HCT116 (cell line): Measurements from ENCODE around the gene CNTNAP2. TPM values are rescaled to one million over a fixed set of nuclear protein-coding genes. Genes with fewer than 3 reads are reported as not detected.

ENCODE experiments used
- ATAC-seq: fragments of 200-7000 bp; cut with Tn5 transposase; 2 replicates; pipeline ENCODE4 v1.9.1; 2020; ENCODE audit warnings: mild to moderate bottlenecking, moderate library complexity
- BruUV-seq: library from RNA; stranded (reverse); fragments of 400-500 nt; replicated peaks from 2 replicates; lab custom pipeline; 2021; lab: Mats Ljungman, UMichigan
- CTCF ChIA-PET: fragments of 300-600 bp; sonication (Branson Sonifier 250); formaldehyde crosslinking; loops from one replicate; lab custom pipeline; 2021; ENCODE audit warnings: antibody characterized with exemption; lab: Charles Lee
- POLR2A ChIA-PET: fragments of 300-600, 350-600 bp; sonication (Branson Sonifier 250); formaldehyde crosslinking; loops from one replicate; lab custom pipeline; 2021; ENCODE audit warnings: antibody characterized with exemption; lab: Charles Lee
- RAD21 ChIA-PET, 2 experiments: fragments of 300-600 bp; sonication (Branson Sonifier 250); formaldehyde crosslinking; loops; one replicate each; lab custom pipeline; 2023; ENCODE audit warnings: low total read pairs in 2 of 2; ENCODE audit not compliant: uncharacterized antibody in 2 of 2, unreplicated experiment in 2 of 2, low non-redundant PET in 1 of 2; lab: Charles Lee
- DNase-seq: peaks from one replicate; pipeline ENCODE4 v3.0.0-alpha.2; 2010; ENCODE audit warnings: low read depth, low spot score
- H2AFZ ChIP-seq: fragments of 200-600 bp; shearing (Covaris generic), sonication (generic); 2 replicates; pipeline ENCODE4 v1.6.1; 2017; ENCODE audit warnings: low read depth, mixed run types, mixed read lengths, antibody characterized with exemption, low read length; ENCODE audit not compliant: poor library complexity, severe bottlenecking
- H3K27ac ChIP-seq: 2 replicates; pipeline ENCODE4 v1.5.1; 2012; ENCODE audit warnings: low read depth, low read length
- H3K27me3 ChIP-seq: fragments of 200-600 bp; sonication (generic); 2 replicates; pipeline ENCODE4 v1.6.1; 2016; ENCODE audit warnings: mixed run types, low read length, mixed read lengths; ENCODE audit not compliant: insufficient read depth
- H3K36me3 ChIP-seq, 2 experiments: fragments of 200-500 bp in 1 of 2; fragments of 200-600 bp in 1 of 2; sonication (Bioruptor generic) in 1 of 2; sonication (generic) in 1 of 2; 2 replicates each; pipeline versions ENCODE4 v1.5.1 to v1.6.1; 2014 to 2016; ENCODE audit warnings: low read length in 2 of 2, inconsistent platforms in 1 of 2, mixed read lengths in 1 of 2, mixed run types in 1 of 2; ENCODE audit not compliant: insufficient read depth in 2 of 2, control insufficient read depth in 1 of 2
- H3K4me1 ChIP-seq, 2 experiments: fragments of 200-600 bp in 1 of 2; sonication (generic) in 1 of 2; 2 replicates each; pipeline versions ENCODE4 v1.5.1 to v1.6.1; 2012 to 2017; ENCODE audit warnings: low read length in 2 of 2, inconsistent platforms in 1 of 2, mild to moderate bottlenecking in 1 of 2, mixed read lengths in 1 of 2, mixed run types in 1 of 2, moderate library complexity in 1 of 2; ENCODE audit not compliant: insufficient read depth in 2 of 2, control insufficient read depth in 1 of 2
- H3K4me2 ChIP-seq: fragments of 200-600 bp; sonication (generic); 2 replicates; pipeline ENCODE4 v1.6.1; 2017; ENCODE audit warnings: mixed run types, low read length, mixed read lengths
- H3K4me3 ChIP-seq, 2 experiments: fragments of 200-600 bp in 1 of 2; sonication (generic) in 1 of 2; replicated peaks in 1 of 2; 2 replicates each; pipeline ENCODE4 v1.5.1; 2011 to 2016; ENCODE audit warnings: low read length in 2 of 2, control low read depth in 1 of 2, low read depth in 1 of 2, mild to moderate bottlenecking in 1 of 2, mixed read lengths in 1 of 2, mixed run types in 1 of 2
- H3K79me2 ChIP-seq: fragments of 200-600 bp; sonication (generic); 2 replicates; pipeline ENCODE4 v1.6.1; 2017; ENCODE audit warnings: mild to moderate bottlenecking, mixed run types, low read length, moderate library complexity, mixed read lengths; ENCODE audit not compliant: insufficient read depth
- H3K9ac ChIP-seq: fragments of 200-600 bp; sonication (generic); 2 replicates; pipeline ENCODE4 v1.6.1; 2016; ENCODE audit warnings: low read length, mixed read lengths
- H3K9me2 ChIP-seq: fragments of 200-600 bp; sonication (generic), shearing (Covaris generic); 2 replicates; pipeline ENCODE4 v1.6.1; 2017; ENCODE audit warnings: mixed run types, mild to moderate bottlenecking, moderate library complexity; ENCODE audit not compliant: insufficient read depth
- H3K9me3 ChIP-seq, 2 experiments: fragments of 200-500 bp in 1 of 2; fragments of 200-600 bp in 1 of 2; sonication (Bioruptor generic) in 1 of 2; sonication (generic) in 1 of 2; 2 replicates each; pipeline ENCODE4 v1.6.1; 2014 to 2017; ENCODE audit warnings: low read length in 2 of 2, mixed read lengths in 2 of 2, inconsistent platforms in 1 of 2, low read depth in 1 of 2, mild to moderate bottlenecking in 1 of 2, mixed run types in 1 of 2, moderate library complexity in 1 of 2; ENCODE audit not compliant: control insufficient read depth in 1 of 2, insufficient read depth in 1 of 2
- H4K20me1 ChIP-seq: fragments of 200-600 bp; sonication (generic), shearing (Covaris generic); 2 replicates; pipeline ENCODE4 v1.6.1; 2017; ENCODE audit warnings: mixed run types, mild to moderate bottlenecking, moderate library complexity; ENCODE audit not compliant: insufficient read depth
- ATF3 ChIP-seq: IDR thresholded peaks from 2 replicates; pipeline ENCODE4 v1.6.1; 2012
- CBX3 ChIP-seq: IDR thresholded peaks from 2 replicates; pipeline ENCODE4 v1.6.1; 2012; ENCODE audit warnings: low read depth
- CEBPB ChIP-seq: IDR thresholded peaks from 2 replicates; pipeline ENCODE4 v1.6.1; 2012; ENCODE audit warnings: low read depth
- EGR1 ChIP-seq: IDR thresholded peaks from 2 replicates; pipeline ENCODE4 v1.6.1; 2012; ENCODE audit warnings: low read depth
- ELF1 ChIP-seq: IDR thresholded peaks from 2 replicates; pipeline ENCODE4 v1.6.1; 2012; ENCODE audit warnings: low read depth, borderline replicate concordance
- EZH2phosphoT487 ChIP-seq: fragments of 200-600 bp; IDR thresholded peaks from 2 replicates; pipeline ENCODE4 v1.6.1; 2018; ENCODE audit warnings: antibody characterized with exemption, borderline replicate concordance
- FOSL1 ChIP-seq: IDR thresholded peaks from 2 replicates; pipeline ENCODE4 v1.6.1; 2012; ENCODE audit warnings: low read depth
- JUND ChIP-seq: IDR thresholded peaks from 2 replicates; pipeline ENCODE4 v1.6.1; 2012
- MAX ChIP-seq: IDR thresholded peaks from 2 replicates; pipeline ENCODE4 v1.6.1; 2012
- POLR2A ChIP-seq: IDR thresholded peaks from 2 replicates; pipeline ENCODE4 v1.7.0; 2011; ENCODE audit warnings: borderline replicate concordance; ENCODE audit not compliant: insufficient read depth, insufficient read length; ENCODE audit errors: extremely low read depth
- POLR2AphosphoS5 ChIP-seq: IDR thresholded peaks from 2 replicates; pipeline ENCODE4 v1.6.1; 2011; ENCODE audit warnings: mild to moderate bottlenecking, low read depth, low read length, moderate library complexity
- RAD21 ChIP-seq: IDR thresholded peaks from 2 replicates; pipeline ENCODE4 v1.6.1; 2012; ENCODE audit warnings: low read depth, mild to moderate bottlenecking
- REST ChIP-seq: IDR thresholded peaks from 2 replicates; pipeline ENCODE4 v1.6.1; 2012; ENCODE audit warnings: low read depth
- SIN3A ChIP-seq: IDR thresholded peaks from 2 replicates; pipeline ENCODE4 v1.6.1; 2012; ENCODE audit warnings: low read depth
- TCF7L2 ChIP-seq: IDR thresholded peaks from 2 replicates; pipeline ENCODE4 v1.7.0; 2011; ENCODE audit warnings: borderline replicate concordance, inconsistent platforms; ENCODE audit not compliant: insufficient read depth, insufficient read length; ENCODE audit errors: extremely low read depth
- ZFX ChIP-seq: fragments of 450-650 bp; IDR thresholded peaks from 2 replicates; pipeline ENCODE4 v1.6.1; 2017
- ZNF274 ChIP-seq: fragments of 200-500 bp; sonication (Bioruptor generic); IDR thresholded peaks from 2 replicates; pipeline ENCODE4 v1.6.1; 2014; ENCODE audit warnings: mild to moderate bottlenecking, low read depth, low read length, inconsistent platforms
- intact Hi-C: fragments of 100-400 bp; cut with micrococcal nuclease; formaldehyde crosslinking; loops from 2 replicates; pipeline ENCODE4 v1.10.0; 2022
- total RNA-seq: library from RNA; stranded (reverse); gene quantifications from one replicate; pipeline ENCODE4 v1.2.1, GENCODE V29; 2021; ENCODE audit not compliant: unreplicated experiment

Gene CNTNAP2
- total RNA-seq, 1 experiment from 2014 or later = 0.37 TPM

- Histone ChIP-seq H3K4me1 (no peaks in the 10 kb centered on the region), H3K9ac (no peak overlapping the region), H3K4me3 (no peak overlapping the region), H3K9me3 (peaks cover 10 to 11% of the 10 kb centered on the region in 2 experiments; a peak in 1 of 4 replicates)
- no peak for DNase-seq
- ChIA-PET POLR2A (no interaction called here), CTCF (no interaction called here)
- TF ChIP-seq EZH2phosphoT487 (no peak), RAD21 (no peak), ATF3 (no peak), CBX3 (no peak), CEBPB (no peak), ZNF274 (no peak), EGR1 (no peak), REST (no peak), ELF1 (no peak), JUND (no peak), MAX (no peak), FOSL1 (no peak), ZFX (no peak), POLR2A (no peak), POLR2AphosphoS5 (no peak), SIN3A (no peak), TCF7L2 (no peak)
- TF ChIP-seq, all 23 proteins: peak for 0
- Histone ChIP-seq H3K4me2 (no peak overlapping the region), H4K20me1 (no peaks in the 10 kb centered on the region), H3K27ac (no peak overlapping the region), H3K27me3 (no peaks in the 10 kb centered on the region), H3K9me2 (no peaks in the 10 kb centered on the region), H3K79me2 (no peaks in the 10 kb centered on the region), H2AFZ (no peak overlapping the region), H3K36me3 (no peaks in the 10 kb centered on the region)
- RAD21 ChIA-PET = no interaction called here
- no peak for ATAC-seq
- intact Hi-C loops = no loop called here
- BruUV-seq = no TSS peak
Observed at GRCh38 chr7:146175716-146176115, 59.1 kb downstream of the CNTNAP2 start.
